ENCODE results near the gene KRTAP2-2. TPM values are rescaled to one million over a fixed set of nuclear protein-coding genes. Genes with fewer than 3 reads are reported as not detected.

The KRTAP2-2 gene
- total and polyA plus RNA-seq, 2 donors (not counting 3 experiments of a cell fraction or from before 2014, with no cell fraction given): not detected

GRCh38 chr17:41008811-41009210 lies 46.2 kb downstream of the KRTAP2-2 start, which contains the start of gene KRTAP3-1:
TSS of gene KRTAP3-1 (minus strand) at chr17:41009128. CDS start at chr17:41009074, 54 bp downstream.
- dilution Hi-C loops (cut with MboI; ENCODE audit: extremely low pct_ligation_motif_present, low sequenced_read_pairs): no loop called here
- peaks cover 0 to 1% of the 10 kb centered on the region in 2 experiments for H3K27me3 ChIP-seq (ENCODE audit: control insufficient read depth in 2 of 2, insufficient read depth in 2 of 2, low read length in 2 of 2)
- BruUV-seq (replicated peaks): no TSS peak
- H2AFZ ChIP-seq (ENCODE audit: low read depth, low read length): no peak within 1 kb of the TSS
- TF ChIP-seq, protein P1, sequence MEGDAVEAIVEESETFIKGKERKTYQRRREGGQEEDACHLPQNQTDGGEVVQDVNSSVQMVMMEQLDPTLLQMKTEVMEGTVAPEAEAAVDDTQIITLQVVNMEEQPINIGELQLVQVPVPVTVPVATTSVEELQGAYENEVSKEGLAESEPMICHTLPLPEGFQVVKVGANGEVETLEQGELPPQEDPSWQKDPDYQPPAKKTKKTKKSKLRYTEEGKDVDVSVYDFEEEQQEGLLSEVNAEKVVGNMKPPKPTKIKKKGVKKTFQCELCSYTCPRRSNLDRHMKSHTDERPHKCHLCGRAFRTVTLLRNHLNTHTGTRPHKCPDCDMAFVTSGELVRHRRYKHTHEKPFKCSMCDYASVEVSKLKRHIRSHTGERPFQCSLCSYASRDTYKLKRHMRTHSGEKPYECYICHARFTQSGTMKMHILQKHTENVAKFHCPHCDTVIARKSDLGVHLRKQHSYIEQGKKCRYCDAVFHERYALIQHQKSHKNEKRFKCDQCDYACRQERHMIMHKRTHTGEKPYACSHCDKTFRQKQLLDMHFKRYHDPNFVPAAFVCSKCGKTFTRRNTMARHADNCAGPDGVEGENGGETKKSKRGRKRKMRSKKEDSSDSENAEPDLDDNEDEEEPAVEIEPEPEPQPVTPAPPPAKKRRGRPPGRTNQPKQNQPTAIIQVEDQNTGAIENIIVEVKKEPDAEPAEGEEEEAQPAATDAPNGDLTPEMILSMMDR (IDR thresholded peaks at IDR 0.05; ENCODE audit: extremely low read depth in 1 of 2, insufficient read depth in 1 of 2, low read depth in 1 of 2, low read length in 2 of 2): no peak
- TF ChIP-seq MYC (IDR thresholded peaks at IDR 0.05; ENCODE audit: low read depth, low read length): no peak
- no peak for TF ChIP-seq POLR2A (IDR thresholded peaks at IDR 0.05; ENCODE audit: low read depth, low read length)
- no peak for TF ChIP-seq EZH2 (IDR thresholded peaks at IDR 0.05; ENCODE audit: borderline replicate concordance, low read depth, low read length, severe bottlenecking)
- no peak for TF ChIP-seq GATA2 (IDR thresholded peaks at IDR 0.05; ENCODE audit: insufficient read depth, insufficient read length, low read depth, low read length)
- TF ChIP-seq FOS (IDR thresholded peaks at IDR 0.05; ENCODE audit: borderline replicate concordance, insufficient read depth, low read length): no peak
- TF ChIP-seq JUN (IDR thresholded peaks at IDR 0.05; ENCODE audit: borderline replicate concordance, insufficient read depth, insufficient read length, low read depth): no peak
- TF ChIP-seq, protein P2, sequence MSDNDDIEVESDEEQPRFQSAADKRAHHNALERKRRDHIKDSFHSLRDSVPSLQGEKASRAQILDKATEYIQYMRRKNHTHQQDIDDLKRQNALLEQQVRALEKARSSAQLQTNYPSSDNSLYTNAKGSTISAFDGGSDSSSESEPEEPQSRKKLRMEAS (IDR thresholded peaks at IDR 0.05; ENCODE audit: insufficient read depth, insufficient read length): no peak
- TF ChIP-seq POLR2AphosphoS5 (IDR thresholded peaks at IDR 0.05; ENCODE audit: insufficient read depth, low read depth, low read length): no peak
- no peak within 1 kb of the TSS for H3K27ac ChIP-seq (ENCODE audit: insufficient read depth, low read depth, low read length)
- H3K9me3 ChIP-seq (replicated peaks; ENCODE audit: control insufficient read depth, insufficient read depth, low read length): no peaks in the 10 kb centered on the region
- no peak for DNase-seq (ENCODE audit: low read depth, low spot score)
- H3K4me1 ChIP-seq (ENCODE audit: control insufficient read depth, extremely low read depth, insufficient read depth, low read length): no peaks in the 10 kb centered on the region
- ChIA-PET CTCF (interaction anchor here (1.0 kb wide), 1 partner anchor 47 kb away, joined by 4 read pairs; no protein-coding TSS in a partner anchor), POLR2A (no interaction called here)
- H3K9ac ChIP-seq (replicated peaks; ENCODE audit: extremely low read depth, insufficient read depth, low read length): no peak within 1 kb of the TSS
- no peak for FAIRE-seq
- H3K36me3 ChIP-seq (ENCODE audit: control insufficient read depth in 2 of 2, extremely low read depth in 1 of 2, insufficient read depth in 2 of 2, low read length in 2 of 2): no peaks in the 10 kb centered on the region
- no peaks in the 10 kb centered on the region for H4K20me1 ChIP-seq (replicated peaks; ENCODE audit: control insufficient read depth, extremely low read depth, insufficient read depth, low read length)
- intact Hi-C loops (cut with micrococcal nuclease): no loop called here
- H3K4me3 ChIP-seq (replicated peaks in 1 of 3; ENCODE audit: insufficient read depth in 1 of 3, low read depth in 1 of 3, low read length in 3 of 3): no peak within 1 kb of the TSS
- no peaks in the 10 kb centered on the region for H3K9me1 ChIP-seq (replicated peaks; ENCODE audit: control insufficient read depth, extremely low read depth, insufficient read depth, low read length)
- no peaks in the 10 kb centered on the region for H3K79me2 ChIP-seq (ENCODE audit: control insufficient read depth, insufficient read depth, low read length)
- no peak within 1 kb of the TSS for H3K4me2 ChIP-seq (ENCODE audit: insufficient read depth, low read length)

Small RNAs within 50 kb of the gene (small RNA-seq; reads per million reads assigned to genes)
- gene KRTAP3-4P (ENCODE audit: insufficient read depth, insufficient read length, low read depth, low replicate concordance): not detected

Other genes with a start within 250 kb of the KRTAP2-2 start
Only the 30 nearest of the 37 such genes appear.
- gene KRT20, start 170.0 kb downstream of the KRTAP2-2 start, total RNA-seq: not detected in 2 replicates
- gene KRT20, start 170.0 kb downstream of the KRTAP2-2 start, polyA plus RNA-seq: not detected in 2 replicates
- not detected in 2 replicates for gene KRT23, start 117.6 kb downstream of the KRTAP2-2 start, total RNA-seq
- gene KRT23, start 117.6 kb downstream of the KRTAP2-2 start, polyA plus RNA-seq: not detected in 2 replicates
- not detected in 2 replicates for gene KRT39, start 88.3 kb downstream of the KRTAP2-2 start, total RNA-seq
- gene KRT39, start 88.3 kb downstream of the KRTAP2-2 start, polyA plus RNA-seq: not detected in 2 replicates
- not detected in 2 replicates for gene KRT40, start 70.9 kb downstream of the KRTAP2-2 start, total RNA-seq
- not detected in 2 replicates for gene KRT40, start 70.9 kb downstream of the KRTAP2-2 start, polyA plus RNA-seq
- gene KRTAP3-3, start 61.1 kb downstream of the KRTAP2-2 start, total RNA-seq: not detected in 2 replicates
- not detected in 2 replicates for gene KRTAP3-3, start 61.1 kb downstream of the KRTAP2-2 start, polyA plus RNA-seq
- not detected in 2 replicates for gene KRTAP3-2, start 55.3 kb downstream of the KRTAP2-2 start, total RNA-seq
- gene KRTAP3-2, start 55.3 kb downstream of the KRTAP2-2 start, polyA plus RNA-seq: not detected in 2 replicates
- gene KRTAP3-1, start 46.1 kb downstream of the KRTAP2-2 start, total RNA-seq: not detected in 2 replicates
- not detected in 2 replicates for gene KRTAP3-1, start 46.1 kb downstream of the KRTAP2-2 start, polyA plus RNA-seq
- not detected in 2 replicates for gene KRTAP1-5, start 28.0 kb downstream of the KRTAP2-2 start, total RNA-seq
- not detected in 2 replicates for gene KRTAP1-5, start 28.0 kb downstream of the KRTAP2-2 start, polyA plus RNA-seq
- not detected in 2 replicates for gene KRTAP1-4, start 25.0 kb downstream of the KRTAP2-2 start, total RNA-seq
- gene KRTAP1-4, start 25.0 kb downstream of the KRTAP2-2 start, polyA plus RNA-seq: not detected in 2 replicates
- gene KRTAP1-3, start 20.4 kb downstream of the KRTAP2-2 start, total RNA-seq: not detected in 2 replicates
- gene KRTAP1-3, start 20.4 kb downstream of the KRTAP2-2 start, polyA plus RNA-seq: not detected in 2 replicates
- not detected in 2 replicates for gene KRTAP1-1, start 13.8 kb downstream of the KRTAP2-2 start, total RNA-seq
- gene KRTAP1-1, start 13.8 kb downstream of the KRTAP2-2 start, polyA plus RNA-seq: not detected in 2 replicates
- not detected in 2 replicates for gene KRTAP2-1, start 7.9 kb downstream of the KRTAP2-2 start, total RNA-seq
- gene KRTAP2-1, start 7.9 kb downstream of the KRTAP2-2 start, polyA plus RNA-seq: not detected in 2 replicates
- not detected in 2 replicates for gene KRTAP2-3, start 4.9 kb upstream of the KRTAP2-2 start, total RNA-seq
- gene KRTAP2-3, start 4.9 kb upstream of the KRTAP2-2 start, polyA plus RNA-seq: not detected in 2 replicates
- not detected in 2 replicates for gene KRTAP2-4, start 10.6 kb upstream of the KRTAP2-2 start, total RNA-seq
- not detected in 2 replicates for gene KRTAP2-4, start 10.6 kb upstream of the KRTAP2-2 start, polyA plus RNA-seq
- gene KRTAP4-7, start 28.9 kb upstream of the KRTAP2-2 start, total RNA-seq: not detected in 2 replicates
- not detected in 2 replicates for gene KRTAP4-7, start 28.9 kb upstream of the KRTAP2-2 start, polyA plus RNA-seq
- not detected in 2 replicates for gene KRTAP4-8, start 42.9 kb upstream of the KRTAP2-2 start, total RNA-seq
- not detected in 2 replicates for gene KRTAP4-8, start 42.9 kb upstream of the KRTAP2-2 start, polyA plus RNA-seq
- gene KRTAP4-16, start 47.0 kb upstream of the KRTAP2-2 start, total RNA-seq: not detected in 2 replicates
- gene KRTAP4-16, start 47.0 kb upstream of the KRTAP2-2 start, polyA plus RNA-seq: not detected in 2 replicates
- not detected in 2 replicates for gene KRTAP4-9, start 50.2 kb upstream of the KRTAP2-2 start, total RNA-seq
- gene KRTAP4-9, start 50.2 kb upstream of the KRTAP2-2 start, polyA plus RNA-seq: not detected in 2 replicates
- not detected in 2 replicates for gene KRTAP4-11, start 63.1 kb upstream of the KRTAP2-2 start, total RNA-seq
- not detected in 2 replicates for gene KRTAP4-11, start 63.1 kb upstream of the KRTAP2-2 start, polyA plus RNA-seq
- gene KRTAP4-12, start 69.0 kb upstream of the KRTAP2-2 start, total RNA-seq: not detected in 2 replicates
- not detected in 2 replicates for gene KRTAP4-12, start 69.0 kb upstream of the KRTAP2-2 start, polyA plus RNA-seq
- gene KRTAP4-6, start 85.3 kb upstream of the KRTAP2-2 start, total RNA-seq: not detected in 2 replicates
- gene KRTAP4-6, start 85.3 kb upstream of the KRTAP2-2 start, polyA plus RNA-seq: not detected in 2 replicates
- gene KRTAP4-5, start 94.6 kb upstream of the KRTAP2-2 start, total RNA-seq: not detected in 2 replicates
- gene KRTAP4-5, start 94.6 kb upstream of the KRTAP2-2 start, polyA plus RNA-seq: not detected in 2 replicates
- gene KRTAP4-4, start 105.5 kb upstream of the KRTAP2-2 start, total RNA-seq: not detected in 2 replicates
- not detected in 2 replicates for gene KRTAP4-4, start 105.5 kb upstream of the KRTAP2-2 start, polyA plus RNA-seq
- gene KRTAP4-3, start 113.0 kb upstream of the KRTAP2-2 start, total RNA-seq: not detected in 2 replicates
- not detected in 2 replicates for gene KRTAP4-3, start 113.0 kb upstream of the KRTAP2-2 start, polyA plus RNA-seq
- gene KRTAP4-2, start 123.0 kb upstream of the KRTAP2-2 start, total RNA-seq: not detected in 2 replicates
- not detected in 2 replicates for gene KRTAP4-2, start 123.0 kb upstream of the KRTAP2-2 start, polyA plus RNA-seq
- gene KRTAP4-1, start 129.7 kb upstream of the KRTAP2-2 start, total RNA-seq: not detected in 2 replicates
- not detected in 2 replicates for gene KRTAP4-1, start 129.7 kb upstream of the KRTAP2-2 start, polyA plus RNA-seq
- gene KRTAP9-1, start 134.7 kb upstream of the KRTAP2-2 start, total RNA-seq: not detected in 2 replicates
- gene KRTAP9-1, start 134.7 kb upstream of the KRTAP2-2 start, polyA plus RNA-seq: not detected in 2 replicates
- not detected in 2 replicates for gene KRTAP9-2, start 171.4 kb upstream of the KRTAP2-2 start, total RNA-seq
- gene KRTAP9-2, start 171.4 kb upstream of the KRTAP2-2 start, polyA plus RNA-seq: not detected in 2 replicates
- gene KRTAP9-3, start 177.2 kb upstream of the KRTAP2-2 start, total RNA-seq: not detected in 2 replicates
- gene KRTAP9-3, start 177.2 kb upstream of the KRTAP2-2 start, polyA plus RNA-seq: not detected in 2 replicates
- not detected in 2 replicates for gene KRTAP9-8, start 182.8 kb upstream of the KRTAP2-2 start, total RNA-seq
- not detected in 2 replicates for gene KRTAP9-8, start 182.8 kb upstream of the KRTAP2-2 start, polyA plus RNA-seq